GM12878 (cell line): ENCODE results near the gene SLC13A2. TPM values are rescaled to one million over a fixed set of nuclear protein-coding genes. Genes with fewer than 3 reads are reported as not detected.

Experiments used
- ATAC-seq: fragments of 200-7000 bp; cut with Tn5 transposase; 3 replicates; pipeline ENCODE4 v1.9.1; 2020; ENCODE audit warnings: mild to moderate bottlenecking, moderate library complexity
- BruUV-seq: library from RNA; stranded (reverse); fragments of 400-500 nt; replicated peaks from 2 replicates; lab custom pipeline; 2021; lab: Mats Ljungman, UMichigan
- CTCF ChIA-PET: fragments of 300-600 bp; sonication (Branson Sonifier 250); formaldehyde crosslinking; extraction: SDS; loops from one replicate; lab custom pipeline; 2021; ENCODE audit warnings: inconsistent platforms; lab: Yijun Ruan, JAX
- POLR2A ChIA-PET: fragments of 350-600 bp; formaldehyde crosslinking; extraction: SDS; loops from one replicate; lab custom pipeline; 2021; ENCODE audit warnings: inconsistent platforms; lab: Charles Lee
- RAD21 ChIA-PET: fragments of 300-600 bp; sonication (Branson Sonifier 250); formaldehyde crosslinking; loops from one replicate; lab custom pipeline; 2023; ENCODE audit warnings: antibody characterized with exemption; ENCODE audit not compliant: unreplicated experiment; lab: Charles Lee
- SMC1A ChIA-PET: fragments of 300-600 bp; sonication (Branson Sonifier 250); formaldehyde crosslinking; loops from one replicate; lab custom pipeline; 2023; ENCODE audit not compliant: unreplicated experiment, uncharacterized antibody; lab: Charles Lee
- DNase-seq: peaks from one replicate; pipeline ENCODE4 v3.0.0-alpha.2; 2011; ENCODE audit warnings: low read depth, low spot score
- FAIRE-seq: peaks from 3 replicates; lab custom pipeline; 2011; peaks lifted over from hg19 to GRCh38; lab: Jason Lieb, UNC
- H2AFZ ChIP-seq: 2 replicates; pipeline ENCODE4 v1.6.0; 2011; ENCODE audit warnings: low read depth, low read length, control low read depth; ENCODE audit not compliant: control insufficient read depth
- H3K27ac ChIP-seq: 2 replicates; pipeline ENCODE4 v1.5.1; 2011; ENCODE audit warnings: control low read depth; ENCODE audit not compliant: control insufficient read depth, insufficient read depth
- H3K27me3 ChIP-seq, 2 experiments: replicated peaks in 1 of 2; 2 replicates each; pipeline versions ENCODE4 v1.6.0 to v1.6.1; 2011; ENCODE audit warnings: low read length in 1 of 2; ENCODE audit not compliant: control insufficient read depth in 2 of 2, insufficient read depth in 2 of 2
- H3K36me3 ChIP-seq, 2 experiments: 2 replicates each; pipeline ENCODE4 v1.5.1; 2011; ENCODE audit warnings: low read length in 1 of 2; ENCODE audit not compliant: control insufficient read depth in 2 of 2, insufficient read depth in 2 of 2
- H3K4me1 ChIP-seq: 2 replicates; pipeline ENCODE4 v1.6.1; 2011; ENCODE audit warnings: mild to moderate bottlenecking, low read length, moderate library complexity, mixed read lengths; ENCODE audit not compliant: control insufficient read depth, insufficient read depth
- H3K4me2 ChIP-seq: 2 replicates; pipeline ENCODE4 v1.6.0; 2011; ENCODE audit warnings: control low read depth; ENCODE audit not compliant: control insufficient read depth, insufficient read depth
- H3K4me3 ChIP-seq: fragments of 200-600 bp; sonication (generic); 2 replicates; pipeline ENCODE4 v1.5.1; 2016
- H3K79me2 ChIP-seq: 2 replicates; pipeline ENCODE4 v1.6.0; 2011; ENCODE audit warnings: low read length; ENCODE audit not compliant: control insufficient read depth, insufficient read depth
- H3K9ac ChIP-seq: 2 replicates; pipeline ENCODE4 v1.8.0; 2011; ENCODE audit warnings: low read length, control low read depth, mixed read lengths; ENCODE audit not compliant: control insufficient read depth, insufficient read depth
- H3K9me3 ChIP-seq: replicated peaks from 3 replicates; pipeline ENCODE4 v1.5.1; 2011; ENCODE audit warnings: mild to moderate bottlenecking, low read length; ENCODE audit not compliant: control insufficient read depth, insufficient read depth
- H4K20me1 ChIP-seq: 2 replicates; pipeline ENCODE4 v1.6.0; 2011; ENCODE audit not compliant: control insufficient read depth, insufficient read depth
- BHLHE40 ChIP-seq, 2 experiments: fragments of 450-650 bp in 1 of 2; IDR thresholded peaks; 2 replicates each; pipeline ENCODE4 v1.6.1; 2011 to 2017; ENCODE audit warnings: low read depth in 2 of 2, borderline replicate concordance in 1 of 2, improper control_type of control experiment in 1 of 2, low read length in 1 of 2, mild to moderate bottlenecking in 1 of 2
- ETV6 ChIP-seq, 2 experiments: fragments of 450-650 bp in 1 of 2; IDR thresholded peaks in 1 of 2; conservative IDR thresholded peaks in 1 of 2; 2 replicates each; pipeline ENCODE4 v1.6.1; 2014; ENCODE audit warnings: antibody characterized with exemption in 1 of 2, borderline replicate concordance in 1 of 2, low read depth in 1 of 2, mild to moderate bottlenecking in 1 of 2, moderate library complexity in 1 of 2
- MTA2 ChIP-seq: fragments of 450-650 bp; IDR thresholded peaks from 2 replicates; pipeline ENCODE4 v1.6.1; 2016; ENCODE audit warnings: low read depth, mild to moderate bottlenecking, moderate library complexity
- MTA3 ChIP-seq: IDR thresholded peaks from 2 replicates; pipeline ENCODE4 v1.6.1; 2012; ENCODE audit warnings: low read length, inconsistent platforms, borderline replicate concordance
- SRF ChIP-seq, 2 experiments: IDR thresholded peaks; 2 replicates each; pipeline ENCODE4 v1.6.1; 2011; ENCODE audit warnings: low read depth in 2 of 2, low read length in 2 of 2, mild to moderate bottlenecking in 1 of 2, moderate library complexity in 1 of 2
- ZNF274 ChIP-seq: IDR thresholded peaks from one replicate; pipeline ENCODE4 v1.8.0; 2011; ENCODE audit not compliant: insufficient read length, insufficient read depth
- WGBS: methylation state at CpG from one replicate; pipeline ENCODE4 v1.1.6; 2016; ENCODE audit warnings: low lambda C conversion rate; ENCODE audit not compliant: insufficient replicate concordance, insufficient coverage; ENCODE audit errors: missing lambda C conversion rate; 5-methylcytosine and 5-hydroxymethylcytosine counted together
- in situ Hi-C: fragments of 300-500 bp; cut with MboI; formaldehyde crosslinking; loops from 9 replicates; pipeline ENCODE4 v1.14.3; 2018; ENCODE audit warnings: mixed read lengths
- intact Hi-C: fragments of 100-400 bp; cut with micrococcal nuclease; formaldehyde crosslinking; loops from one replicate; pipeline ENCODE4 v1.14.2; 2022; ENCODE audit not compliant: unreplicated experiment
- polyA plus RNA-seq, 11 experiments: library from polyadenylated mRNA; depleted of rRNA in 4 of 11; unstranded in 6 of 11; stranded (reverse) in 5 of 11; fragments of >200 nt; fragmentation: Nextera tagmentation in 4 of 11; fragmentation: Illumina TruSeq in 1 of 11; extraction: Ambion mirVana in 4 of 11; extraction: Trizol in 1 of 11; gene quantifications; 1 replicate in 1 of 11; 2 replicates in 10 of 11; pipeline versions ENCODE4 v1.2.1 to v1.2.3, GENCODE V29; 2011 to 2016; ENCODE audit warnings: inconsistent platforms in 2 of 11, missing spikeins in 2 of 11, low read depth in 1 of 11
- total RNA-seq, 4 experiments: library from RNA; depleted of rRNA in 3 of 4; stranded (reverse); fragments of >200 nt in 3 of 4; fragmentation: Illumina TruSeq in 1 of 4; extraction: Trizol in 1 of 4; gene quantifications; 2 replicates each; pipeline versions ENCODE4 v1.2.1 to v1.2.3, GENCODE V29; 2013 to 2021
- TF ChIP-seq, protein P1 (sequence below): IDR thresholded peaks from 2 replicates; pipeline ENCODE4 v1.6.1; 2011; ENCODE audit warnings: low read depth, mild to moderate bottlenecking, low read length, moderate library complexity, borderline replicate concordance; ENCODE audit errors: extremely low read depth

SLC13A2 gene
- total and polyA plus RNA-seq, 10 of the 15 experiments (the other 5 are each of a cell fraction or from before 2014, with no cell fraction given), result 0.03 to 0.13 (median 0.05) TPM; not detected in 6

DNA sequence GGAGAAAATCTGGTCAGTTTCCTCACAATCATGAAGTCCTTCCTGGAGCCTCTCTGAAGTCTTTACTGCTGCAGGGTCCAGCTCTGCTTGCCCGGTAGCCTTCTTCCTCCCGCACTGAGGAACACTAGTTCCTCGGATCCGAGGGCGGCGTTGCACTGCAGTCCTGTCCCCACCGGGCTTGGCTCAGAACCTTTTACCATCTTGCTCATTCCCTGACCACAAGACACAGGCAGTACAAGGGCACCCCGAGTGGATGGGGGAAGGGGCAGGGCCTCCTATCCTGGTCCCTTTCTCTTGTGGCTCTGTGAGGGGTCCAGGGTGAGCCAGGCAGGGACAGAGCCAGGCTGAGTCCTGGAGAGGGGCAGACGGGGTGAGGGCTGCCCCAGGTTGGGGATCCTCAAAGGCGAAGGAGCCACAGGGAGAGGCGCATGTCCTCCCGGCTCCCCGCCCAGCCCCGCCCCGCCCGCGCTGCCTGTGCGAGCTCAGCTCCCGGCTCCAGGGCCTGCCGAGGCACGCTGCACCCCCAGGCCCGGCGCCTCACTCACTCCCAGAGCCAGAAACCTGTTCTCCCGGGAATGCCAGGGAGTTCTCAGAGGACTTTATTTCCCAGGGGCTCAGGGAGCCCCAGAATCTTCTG is 34.2 kb downstream of the SLC13A2 start (continued):
- no peak for TF ChIP-seq MTA2
- TF ChIP-seq, all 136 proteins: peak for 0

DNA sequence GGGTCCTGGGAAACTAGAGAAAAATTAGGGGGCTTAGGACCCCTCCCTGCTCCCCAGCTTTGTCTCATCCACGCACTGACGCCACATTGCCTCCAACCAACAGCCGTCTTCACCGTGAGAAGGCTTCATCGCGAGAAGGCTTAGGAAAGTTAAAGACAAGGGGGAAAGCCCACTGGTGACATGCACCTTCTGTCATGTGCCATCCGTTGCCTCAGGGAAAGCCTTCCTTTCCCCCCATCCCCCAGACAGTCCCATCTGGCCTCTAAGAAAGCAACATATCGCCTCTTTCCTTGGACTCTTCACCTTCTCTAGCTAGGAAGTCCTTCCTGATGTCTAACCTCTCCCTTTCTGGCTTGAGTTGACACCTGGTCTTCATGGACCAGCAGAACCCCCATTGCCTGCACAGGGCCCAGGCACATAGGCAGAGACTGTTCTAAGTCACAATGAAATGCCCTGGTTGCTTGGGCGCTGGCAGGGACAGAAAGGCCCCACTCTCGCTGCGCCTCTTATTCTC is 34.8 kb downstream of the SLC13A2 start:
- peaks cover 18% of the 10 kb centered on the region for H3K4me1 ChIP-seq
- ATAC-seq (peak; percentile 26), DNase-seq (no peak), FAIRE-seq (no peak)
- in situ Hi-C loops, result no loop called here
- no peak for TF ChIP-seq MTA3
- no peak for TF ChIP-seq ZNF274
- TF ChIP-seq BHLHE40 (IDR thresholded peaks at IDR 0.05; ENCODE audit: borderline replicate concordance in 1 of 2, low read depth in 2 of 2, low read length in 1 of 2), result peak; percentile 13 to 28; a peak in 1 of 4 replicates
- no peak for TF ChIP-seq SRF (IDR thresholded peaks at IDR 0.05; ENCODE audit: low read depth in 2 of 2, low read length in 2 of 2)
- TF ChIP-seq, protein P1, sequence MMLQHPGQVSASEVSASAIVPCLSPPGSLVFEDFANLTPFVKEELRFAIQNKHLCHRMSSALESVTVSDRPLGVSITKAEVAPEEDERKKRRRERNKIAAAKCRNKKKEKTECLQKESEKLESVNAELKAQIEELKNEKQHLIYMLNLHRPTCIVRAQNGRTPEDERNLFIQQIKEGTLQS, result no peak
- no peak for TF ChIP-seq ETV6 (conservative IDR thresholded peaks at IDR 0.05 in 1 of 2, IDR thresholded peaks at IDR 0.05 in 1 of 2; ENCODE audit: borderline replicate concordance in 1 of 2, low read depth in 1 of 2)
- no peaks in the 10 kb centered on the region for H3K79me2 ChIP-seq
- H3K27me3 ChIP-seq, result no peaks in the 10 kb centered on the region
- H3K4me3 ChIP-seq, result no peak overlapping the region
- no peak overlapping the region for H3K9ac ChIP-seq
- RAD21 ChIA-PET, result no interaction called here
- H3K36me3 ChIP-seq, result no peaks in the 10 kb centered on the region
- no peak overlapping the region for H3K27ac ChIP-seq
- intact Hi-C loops, result no loop called here
- POLR2A ChIA-PET, result no interaction called here
- CTCF ChIA-PET, result interaction anchor here (0.7 to 1.4 kb wide), 2 partner anchors 14 to 390 kb away, joined by 3 to 4 read pairs; no protein-coding TSS in a partner anchor
- BruUV-seq, result no TSS peak
- whole genome bisulfite sequencing, result 47% methylated on average over 11 of the region's 11 CpGs
- H4K20me1 ChIP-seq, result no peaks in the 10 kb centered on the region
- no peak overlapping the region for H2AFZ ChIP-seq
- SMC1A ChIA-PET, result interaction anchor here (2.0 kb wide), 1 partner anchor 13 kb away, joined by 5 read pairs; no protein-coding TSS in a partner anchor
- peak overlapping the region; percentile 22; the same call in 1 of the 2 replicates for H3K4me2 ChIP-seq
- H3K9me3 ChIP-seq, result no peaks in the 10 kb centered on the region
